ENCODE measurements around the gene AFF3.
"Not testable (repeated sequence)": the region's sequence is repeated elsewhere in the genome, so short reads cannot be mapped to it uniquely, and the experiment has no call there.

Gene AFF3, protein sequence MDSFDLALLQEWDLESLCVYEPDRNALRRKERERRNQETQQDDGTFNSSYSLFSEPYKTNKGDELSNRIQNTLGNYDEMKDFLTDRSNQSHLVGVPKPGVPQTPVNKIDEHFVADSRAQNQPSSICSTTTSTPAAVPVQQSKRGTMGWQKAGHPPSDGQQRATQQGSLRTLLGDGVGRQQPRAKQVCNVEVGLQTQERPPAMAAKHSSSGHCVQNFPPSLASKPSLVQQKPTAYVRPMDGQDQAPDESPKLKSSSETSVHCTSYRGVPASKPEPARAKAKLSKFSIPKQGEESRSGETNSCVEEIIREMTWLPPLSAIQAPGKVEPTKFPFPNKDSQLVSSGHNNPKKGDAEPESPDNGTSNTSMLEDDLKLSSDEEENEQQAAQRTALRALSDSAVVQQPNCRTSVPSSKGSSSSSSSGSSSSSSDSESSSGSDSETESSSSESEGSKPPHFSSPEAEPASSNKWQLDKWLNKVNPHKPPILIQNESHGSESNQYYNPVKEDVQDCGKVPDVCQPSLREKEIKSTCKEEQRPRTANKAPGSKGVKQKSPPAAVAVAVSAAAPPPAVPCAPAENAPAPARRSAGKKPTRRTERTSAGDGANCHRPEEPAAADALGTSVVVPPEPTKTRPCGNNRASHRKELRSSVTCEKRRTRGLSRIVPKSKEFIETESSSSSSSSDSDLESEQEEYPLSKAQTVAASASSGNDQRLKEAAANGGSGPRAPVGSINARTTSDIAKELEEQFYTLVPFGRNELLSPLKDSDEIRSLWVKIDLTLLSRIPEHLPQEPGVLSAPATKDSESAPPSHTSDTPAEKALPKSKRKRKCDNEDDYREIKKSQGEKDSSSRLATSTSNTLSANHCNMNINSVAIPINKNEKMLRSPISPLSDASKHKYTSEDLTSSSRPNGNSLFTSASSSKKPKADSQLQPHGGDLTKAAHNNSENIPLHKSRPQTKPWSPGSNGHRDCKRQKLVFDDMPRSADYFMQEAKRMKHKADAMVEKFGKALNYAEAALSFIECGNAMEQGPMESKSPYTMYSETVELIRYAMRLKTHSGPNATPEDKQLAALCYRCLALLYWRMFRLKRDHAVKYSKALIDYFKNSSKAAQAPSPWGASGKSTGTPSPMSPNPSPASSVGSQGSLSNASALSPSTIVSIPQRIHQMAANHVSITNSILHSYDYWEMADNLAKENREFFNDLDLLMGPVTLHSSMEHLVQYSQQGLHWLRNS (N-terminal part only)

GRCh38 chr2:100142393-100142792, at the start of gene AFF3:
Gene AFF3 (minus strand): TSS chr2:100142590. CDS start chr2:100104454, 38,136 bp downstream.
- peak; percentile 55 for DNase-seq

- DNase-seq: no peak
Observed at GRCh38 chr2:100189387-100189786, 47.0 kb upstream of the AFF3 start.

- DNase-seq: no peak
Observed at GRCh38 chr2:100188326-100188725, 45.9 kb upstream of the AFF3 start.

GRCh38 chr2:100186126-100186525, 43.7 kb upstream of the AFF3 start:
- no peak for DNase-seq

GRCh38 chr2:100185516-100185915, 43.1 kb upstream of the AFF3 start:
- DNase-seq: no peak

GRCh38 chr2:100185105-100185504, 42.7 kb upstream of the AFF3 start:
- no peak for DNase-seq

DNA sequence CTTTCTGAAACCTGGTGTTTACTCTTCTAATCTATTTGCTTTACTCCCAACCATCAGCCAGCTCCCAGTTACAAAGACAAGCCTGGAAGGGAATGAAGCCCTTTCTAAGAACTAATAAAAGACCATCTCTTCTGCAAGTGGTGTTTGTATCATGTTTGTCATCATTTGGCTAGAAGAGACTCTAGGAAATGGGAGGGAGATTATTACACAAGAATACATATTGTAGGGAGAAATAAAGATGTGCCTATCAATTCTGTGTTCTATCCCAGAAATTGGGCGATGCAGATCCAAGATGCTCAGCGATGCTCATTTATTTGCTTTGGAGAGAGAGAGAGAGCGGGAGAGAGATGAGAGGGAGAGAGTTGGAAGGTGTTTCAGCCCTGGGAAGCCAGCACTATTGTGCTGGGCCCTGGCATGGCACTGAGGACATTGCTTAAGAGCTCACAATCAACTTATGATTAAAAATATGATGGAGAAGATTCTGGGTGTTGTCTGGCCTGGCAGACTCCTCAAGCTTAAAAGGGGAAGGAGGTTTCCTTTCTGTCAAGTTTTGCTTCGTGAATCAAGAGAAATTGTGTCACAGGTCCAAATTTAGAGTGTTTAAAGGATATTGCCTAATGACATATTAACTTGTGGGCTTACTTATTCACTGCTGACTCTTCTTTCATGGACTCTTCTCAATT, 41.8 kb upstream of the AFF3 start:
- DNase-seq: no peak

GRCh38 chr2:100182494-100183361, 40.3 kb upstream of the AFF3 start:
- no peak for DNase-seq

- no peak for DNase-seq
Observed at GRCh38 chr2:100180503-100180902, 38.1 kb upstream of the AFF3 start.

DNA sequence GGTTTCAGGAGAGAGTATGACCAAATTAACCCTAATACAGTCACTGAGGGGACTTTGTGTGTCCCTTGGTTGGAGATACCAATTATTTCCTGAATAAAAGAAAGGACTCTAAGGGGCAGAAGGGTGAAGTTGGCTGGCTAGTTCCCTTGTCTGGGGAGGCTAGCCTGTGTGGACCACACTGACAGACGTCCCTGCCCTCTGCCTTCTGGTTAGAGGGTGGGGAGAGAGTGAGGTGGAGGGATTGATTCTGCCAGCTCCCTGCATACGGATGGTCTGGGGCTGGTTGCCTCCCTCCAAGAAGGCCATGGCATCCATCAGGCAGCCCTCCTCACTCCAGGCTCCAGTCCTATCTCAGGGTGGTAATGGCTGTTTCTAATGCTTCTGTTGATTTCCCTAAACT, 37.4 kb upstream of the AFF3 start:
- DNase-seq: no peak

GRCh38 chr2:100178864-100179263, 36.5 kb upstream of the AFF3 start:
- DNase-seq: no peak

DNA sequence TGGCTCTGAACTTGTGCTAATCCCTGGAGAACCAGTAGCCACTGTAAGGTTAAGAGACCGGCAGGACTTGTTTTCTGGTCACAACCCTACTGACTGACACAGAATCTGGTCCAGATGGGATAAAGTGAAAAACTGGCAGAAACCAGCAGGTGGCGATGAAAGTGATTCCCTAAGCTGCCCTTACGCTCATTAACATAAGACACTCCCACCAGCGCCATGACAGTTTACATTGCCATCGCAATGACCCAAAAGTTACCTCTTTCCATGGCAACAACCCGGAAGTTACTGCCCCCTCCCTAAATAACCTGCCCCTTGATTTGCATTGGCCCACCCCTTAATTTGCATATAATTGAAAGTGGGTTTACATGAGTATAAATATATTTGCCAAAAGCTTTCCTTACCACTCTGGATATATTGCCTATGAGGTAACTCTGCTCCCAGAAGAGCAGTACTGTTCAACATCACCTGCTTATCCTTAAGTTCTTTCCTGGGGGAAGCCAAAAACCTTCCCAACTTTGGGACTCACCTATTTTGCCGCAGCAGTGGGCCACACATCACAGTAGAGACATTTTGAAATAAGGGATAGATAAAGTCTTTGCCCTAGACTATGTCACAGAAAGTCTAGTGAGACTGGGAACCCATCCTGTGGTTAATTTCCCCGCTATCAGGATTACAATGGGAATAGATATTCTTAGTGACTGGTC, 35.8 kb upstream of the AFF3 start:
- DNase-seq: no peak

DNA sequence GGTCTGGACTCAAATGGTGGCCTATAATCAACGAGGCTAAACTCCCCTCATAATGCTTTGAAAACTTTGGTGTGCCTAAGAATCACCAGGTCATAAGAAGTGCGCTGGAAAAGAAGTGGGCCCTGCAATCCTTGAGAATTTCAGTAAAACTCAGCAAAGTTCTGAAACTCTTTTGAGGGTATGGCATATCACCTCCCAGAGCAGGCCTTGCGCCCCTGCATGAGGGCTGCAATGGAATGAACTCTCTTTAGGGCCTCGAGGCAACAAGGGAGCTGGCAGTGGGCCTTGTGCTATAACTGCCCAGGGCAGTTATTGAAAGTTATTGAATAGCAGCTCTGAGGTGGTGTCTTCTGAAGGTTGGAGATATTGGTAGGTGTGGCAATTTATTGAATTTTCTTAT, 34.5 kb upstream of the AFF3 start:
- no peak for DNase-seq

- DNase-seq: peak; percentile 37
Observed at GRCh38 chr2:100174026-100174431, 31.6 kb upstream of the AFF3 start.

DNA sequence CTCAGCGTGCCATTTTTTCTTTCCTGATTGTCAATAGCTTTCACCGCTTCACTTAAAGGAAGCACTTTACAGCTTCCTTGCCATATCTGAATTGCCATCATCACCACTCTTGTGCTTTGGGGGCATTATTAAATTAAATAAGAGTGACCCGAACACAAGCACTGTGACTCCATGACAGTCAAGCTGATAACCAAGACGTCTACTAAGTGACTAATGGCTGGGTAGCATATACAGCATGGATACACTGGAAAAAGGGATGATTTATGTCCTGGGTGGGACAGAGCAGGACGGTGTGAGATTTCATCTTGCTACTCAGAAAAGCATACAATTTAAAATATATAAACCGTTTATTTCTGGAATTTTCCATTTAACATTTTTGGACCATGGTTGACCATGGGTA, 24.3 kb upstream of the AFF3 start:
- no peak for DNase-seq

GRCh38 chr2:100163605-100164004, 21.2 kb upstream of the AFF3 start:
- no peak for DNase-seq

- no peak for DNase-seq
Observed at GRCh38 chr2:100161945-100162620, 19.7 kb upstream of the AFF3 start.

DNA sequence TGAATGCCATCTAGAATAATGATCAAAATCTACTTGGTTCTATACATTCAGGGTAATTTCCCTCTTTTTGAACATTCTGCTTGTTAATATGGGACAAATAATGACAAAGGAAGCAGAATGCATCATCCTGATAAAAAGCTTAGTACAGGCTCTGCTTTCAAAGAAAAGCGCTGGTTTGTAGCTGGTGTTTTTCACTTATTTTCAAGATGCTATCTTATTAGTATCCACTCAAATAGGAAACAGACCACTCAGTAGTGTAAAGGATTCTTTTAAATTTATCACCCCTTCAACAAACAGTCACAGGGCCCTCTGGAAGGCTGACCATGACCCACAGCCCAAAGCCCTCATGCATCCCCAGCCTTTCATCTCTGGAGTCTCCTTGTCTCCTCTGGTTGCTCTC, 18.0 kb upstream of the AFF3 start:
- DNase-seq: no peak

- not testable (repeated sequence) for DNase-seq
Observed at GRCh38 chr2:100151832-100152231, 9.4 kb upstream of the AFF3 start.

- DNase-seq: no peak
Observed at GRCh38 chr2:100151310-100151709, 8.9 kb upstream of the AFF3 start.
